PFSK-1 (cell line): Measurements from ENCODE around the gene EIF3A.

Experiments
- FOXP2 ChIP-seq: optimal IDR thresholded peaks from 2 replicates; pipeline ENCODE3; 2011; ENCODE audit warnings: borderline replicate concordance, control low read depth, inconsistent platforms; ENCODE audit not compliant: insufficient read depth; ENCODE audit errors: extremely low read length, extremely low read depth
- POLR2AphosphoS5 ChIP-seq: IDR thresholded peaks from 2 replicates; pipeline ENCODE4 v1.6.1; 2012; ENCODE audit warnings: low read depth, mild to moderate bottlenecking, control low read depth, low read length, moderate library complexity
- SIN3A ChIP-seq: IDR thresholded peaks from 2 replicates; pipeline ENCODE4 v1.6.1; 2012; ENCODE audit warnings: mild to moderate bottlenecking, low read length, moderate library complexity, borderline replicate concordance; ENCODE audit not compliant: insufficient read depth
- TAF1 ChIP-seq: IDR thresholded peaks from 2 replicates; pipeline ENCODE4 v1.6.1; 2012; ENCODE audit warnings: low read length, control low read depth, borderline replicate concordance; ENCODE audit not compliant: insufficient read depth
- TF ChIP-seq, protein P1 (sequence below), 2 experiments: IDR thresholded peaks; 2 replicates each; pipeline versions ENCODE4 v1.6.1 to v1.8.0; 2011 to 2012; ENCODE audit warnings: low read depth in 2 of 2, low read length in 2 of 2, control low read depth in 1 of 2, inconsistent platforms in 1 of 2, mild to moderate bottlenecking in 1 of 2, moderate library complexity in 1 of 2; ENCODE audit not compliant: insufficient read depth in 1 of 2

The EIF3A gene

DNA sequence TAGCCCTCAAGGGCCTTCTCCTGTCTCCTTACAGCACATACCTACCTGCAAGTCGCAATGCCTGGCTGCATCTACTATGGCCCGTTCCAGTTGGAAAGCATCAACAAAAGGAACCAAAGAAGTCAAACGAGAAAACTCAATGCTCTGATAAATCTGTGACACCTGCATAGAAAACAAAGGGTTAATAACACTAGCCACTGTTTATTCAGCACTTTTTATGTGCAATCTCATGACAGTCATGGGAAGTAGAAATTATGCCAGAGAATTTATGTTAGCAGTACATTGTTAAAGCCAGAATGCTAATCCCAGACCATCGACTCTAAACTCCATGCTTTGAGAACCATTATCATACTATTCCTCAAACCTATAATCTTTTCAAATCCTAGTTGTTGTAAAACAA is 21.1 kb downstream of the EIF3A start:
- TF ChIP-seq FOXP2, result no peak
- TF ChIP-seq TAF1, result no peak
- TF ChIP-seq SIN3A, result no peak
- TF ChIP-seq, protein P1, sequence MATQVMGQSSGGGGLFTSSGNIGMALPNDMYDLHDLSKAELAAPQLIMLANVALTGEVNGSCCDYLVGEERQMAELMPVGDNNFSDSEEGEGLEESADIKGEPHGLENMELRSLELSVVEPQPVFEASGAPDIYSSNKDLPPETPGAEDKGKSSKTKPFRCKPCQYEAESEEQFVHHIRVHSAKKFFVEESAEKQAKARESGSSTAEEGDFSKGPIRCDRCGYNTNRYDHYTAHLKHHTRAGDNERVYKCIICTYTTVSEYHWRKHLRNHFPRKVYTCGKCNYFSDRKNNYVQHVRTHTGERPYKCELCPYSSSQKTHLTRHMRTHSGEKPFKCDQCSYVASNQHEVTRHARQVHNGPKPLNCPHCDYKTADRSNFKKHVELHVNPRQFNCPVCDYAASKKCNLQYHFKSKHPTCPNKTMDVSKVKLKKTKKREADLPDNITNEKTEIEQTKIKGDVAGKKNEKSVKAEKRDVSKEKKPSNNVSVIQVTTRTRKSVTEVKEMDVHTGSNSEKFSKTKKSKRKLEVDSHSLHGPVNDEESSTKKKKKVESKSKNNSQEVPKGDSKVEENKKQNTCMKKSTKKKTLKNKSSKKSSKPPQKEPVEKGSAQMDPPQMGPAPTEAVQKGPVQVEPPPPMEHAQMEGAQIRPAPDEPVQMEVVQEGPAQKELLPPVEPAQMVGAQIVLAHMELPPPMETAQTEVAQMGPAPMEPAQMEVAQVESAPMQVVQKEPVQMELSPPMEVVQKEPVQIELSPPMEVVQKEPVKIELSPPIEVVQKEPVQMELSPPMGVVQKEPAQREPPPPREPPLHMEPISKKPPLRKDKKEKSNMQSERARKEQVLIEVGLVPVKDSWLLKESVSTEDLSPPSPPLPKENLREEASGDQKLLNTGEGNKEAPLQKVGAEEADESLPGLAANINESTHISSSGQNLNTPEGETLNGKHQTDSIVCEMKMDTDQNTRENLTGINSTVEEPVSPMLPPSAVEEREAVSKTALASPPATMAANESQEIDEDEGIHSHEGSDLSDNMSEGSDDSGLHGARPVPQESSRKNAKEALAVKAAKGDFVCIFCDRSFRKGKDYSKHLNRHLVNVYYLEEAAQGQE (IDR thresholded peaks at IDR 0.05; ENCODE audit: insufficient read depth in 1 of 2, low read depth in 2 of 2, low read length in 2 of 2), result no peak
- no peak for TF ChIP-seq POLR2AphosphoS5

DNA sequence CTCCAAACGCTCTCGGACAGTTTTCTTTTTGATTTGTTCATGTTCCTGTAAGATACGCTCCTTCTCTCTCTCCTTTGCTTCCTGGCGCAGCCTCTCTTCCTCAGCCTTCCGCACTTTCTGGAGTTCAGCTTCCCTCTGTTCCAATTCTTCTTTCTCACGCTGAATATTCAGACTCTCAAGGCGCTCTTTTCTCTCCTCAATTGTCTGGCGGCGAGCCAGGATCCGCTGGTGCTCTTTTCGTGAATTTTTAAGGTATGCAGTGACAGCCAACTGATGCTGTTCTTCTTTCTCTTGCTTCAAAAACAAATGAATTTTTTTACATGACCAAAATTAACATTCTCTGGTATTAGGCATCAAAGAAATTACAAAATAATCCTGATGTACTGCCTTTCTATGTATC is 22.6 kb downstream of the EIF3A start:
- TF ChIP-seq, protein P1 (IDR thresholded peaks at IDR 0.05; ENCODE audit: insufficient read depth in 1 of 2, low read depth in 2 of 2, low read length in 2 of 2), result no peak
- TF ChIP-seq POLR2AphosphoS5 (no peak), TAF1 (no peak), SIN3A (no peak), FOXP2 (no peak)

- TF ChIP-seq SIN3A (no peak), POLR2AphosphoS5 (no peak), FOXP2 (no peak), TAF1 (no peak)
- TF ChIP-seq, protein P1 (IDR thresholded peaks at IDR 0.05; ENCODE audit: insufficient read depth in 1 of 2, low read depth in 2 of 2, low read length in 2 of 2), result no peak
Measured at GRCh38 chr10:119055472-119055871, 25.1 kb downstream of the EIF3A start.

DNA sequence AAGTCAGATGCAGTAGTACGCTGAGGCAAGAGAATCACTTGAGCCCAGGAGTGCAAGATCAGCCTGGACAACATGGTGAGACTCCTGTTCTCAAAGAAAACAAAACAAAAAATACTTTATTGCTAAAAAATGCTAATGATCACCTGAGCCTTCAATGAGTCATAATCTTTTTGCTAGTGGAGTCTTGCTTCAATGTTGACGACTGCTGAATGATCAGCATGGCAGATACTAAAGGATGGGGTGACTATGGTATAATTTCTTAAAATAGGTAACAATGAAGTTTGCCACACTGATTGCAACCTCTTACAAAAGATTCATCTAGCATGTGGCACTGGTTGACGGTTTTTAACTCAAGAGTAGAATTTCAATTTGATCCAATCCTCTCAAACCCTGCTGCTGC is 28.8 kb downstream of the EIF3A start:
- no peak for TF ChIP-seq FOXP2
- TF ChIP-seq, protein P1 (IDR thresholded peaks at IDR 0.05; ENCODE audit: insufficient read depth in 1 of 2, low read depth in 2 of 2, low read length in 2 of 2), result no peak
- no peak for TF ChIP-seq TAF1
- TF ChIP-seq SIN3A, result no peak
- no peak for TF ChIP-seq POLR2AphosphoS5

GRCh38 chr10:119049777-119050176 is 30.8 kb downstream of the EIF3A start:
- TF ChIP-seq, protein P1 (IDR thresholded peaks at IDR 0.05; ENCODE audit: insufficient read depth in 1 of 2, low read depth in 2 of 2, low read length in 2 of 2), result no peak
- TF ChIP-seq POLR2AphosphoS5 (no peak), FOXP2 (no peak), SIN3A (no peak), TAF1 (no peak)
